GM21528 (cell line): ENCODE data around the gene CCDC186.
A peak's percentile ranks its signal among the peaks of the same experiment; 100 is the strongest.

Experiments used
- ATAC-seq: cut with Tn5 transposase; IDR thresholded peaks from one replicate; pipeline ENCODE4 v1.9.1; 2021; ENCODE audit warnings: mild to moderate bottlenecking, moderate library complexity; ENCODE audit not compliant: unreplicated experiment, low FRiP score

CCDC186 gene

DNA sequence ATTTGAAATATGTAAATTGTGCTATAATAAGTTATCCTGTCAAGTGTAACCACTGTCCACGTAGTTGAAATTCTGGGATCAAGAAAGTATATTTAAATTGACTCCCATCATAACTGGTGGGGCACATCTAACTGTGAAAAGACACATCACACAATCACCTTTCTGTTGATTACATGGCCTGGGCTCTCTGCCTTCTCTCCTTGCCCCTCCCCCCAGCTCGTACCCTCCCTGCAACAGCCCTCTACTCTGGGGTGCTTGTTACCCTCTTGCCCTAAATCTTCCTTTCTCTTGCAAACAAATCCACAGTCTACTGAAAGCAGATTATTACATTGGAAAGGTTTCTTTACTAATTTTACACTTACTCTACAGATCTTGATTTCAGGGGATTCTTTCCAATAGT, 56.3 kb downstream of the CCDC186 start:
- no peak for ATAC-seq

DNA sequence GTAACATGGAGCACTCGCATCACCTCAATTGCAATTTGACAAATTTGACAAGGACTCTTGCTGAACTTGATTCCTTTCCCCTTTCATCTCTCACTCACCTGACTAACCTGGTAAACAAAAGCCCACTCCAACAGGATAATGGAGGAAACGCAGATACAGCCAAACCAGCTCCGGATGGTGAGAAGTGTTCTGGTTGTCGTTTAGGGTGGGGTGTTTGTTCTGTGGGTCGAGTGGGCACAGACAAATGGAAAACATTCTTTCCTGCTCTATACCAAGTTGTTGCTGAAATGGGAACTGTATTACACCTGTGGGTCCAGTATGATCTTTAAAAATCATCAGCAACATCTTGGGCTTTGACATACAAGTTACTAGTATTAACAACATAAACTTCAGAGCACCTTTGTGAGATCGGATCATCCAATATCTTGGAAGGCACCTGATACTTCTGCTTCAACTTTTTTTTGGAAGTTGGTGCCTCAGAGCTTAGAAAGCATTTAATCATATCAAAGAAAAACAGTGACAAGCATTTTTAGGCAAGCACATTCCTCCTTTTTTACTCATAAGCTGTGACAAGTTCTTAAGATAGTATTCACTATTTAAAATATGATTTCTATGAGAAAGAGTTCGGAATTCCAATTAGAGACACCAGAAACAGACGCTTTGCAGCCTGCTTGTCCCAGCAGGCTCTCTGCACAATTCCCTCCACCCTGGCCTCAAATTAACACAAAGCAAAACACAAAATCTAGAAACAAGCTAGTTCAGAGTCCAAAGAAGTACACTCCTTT, 58.1 kb downstream of the CCDC186 start:
- ATAC-seq: no peak

DNA sequence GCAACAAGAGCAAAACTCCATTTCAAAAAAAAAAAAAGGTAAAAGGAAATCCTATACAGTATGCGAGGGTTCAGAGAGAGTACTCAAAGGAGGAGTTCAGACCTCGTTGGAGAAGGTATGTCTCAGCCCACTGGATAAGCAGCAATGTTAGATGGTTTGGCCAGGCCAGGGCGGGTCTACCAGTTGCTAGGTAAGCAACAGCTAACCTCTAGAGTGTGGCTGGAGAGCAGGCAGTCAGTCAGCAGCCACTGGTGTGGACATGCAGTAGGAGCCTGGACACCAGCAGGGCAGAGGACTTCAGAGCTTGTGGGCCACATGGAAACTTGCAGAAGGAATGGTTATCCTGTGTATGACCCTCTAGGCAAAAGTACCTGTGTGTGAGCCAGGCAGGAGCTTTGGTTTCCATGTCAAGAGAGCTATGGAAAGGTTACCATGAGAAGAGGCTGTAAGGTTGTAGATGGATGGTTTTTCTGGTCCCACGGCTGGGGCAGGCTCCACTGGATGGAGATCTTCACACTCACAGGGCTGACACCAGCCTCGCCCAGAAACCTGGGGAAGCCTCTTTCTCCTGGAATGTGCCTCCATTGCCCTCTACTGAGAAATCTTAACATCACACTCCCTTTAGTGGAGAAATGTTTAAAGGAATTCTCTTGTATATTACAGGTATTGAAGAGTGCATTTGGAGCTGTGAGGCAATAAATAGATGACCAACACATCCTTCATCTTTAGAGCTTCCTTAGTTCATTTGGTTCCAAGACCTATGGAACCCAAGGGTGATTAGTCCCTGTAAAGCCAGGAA, 63.6 kb downstream of the CCDC186 start:
- ATAC-seq: no peak

- no peak for ATAC-seq
Measured at GRCh38 chr10:114103284-114103683, 70.7 kb downstream of the CCDC186 start.

DNA sequence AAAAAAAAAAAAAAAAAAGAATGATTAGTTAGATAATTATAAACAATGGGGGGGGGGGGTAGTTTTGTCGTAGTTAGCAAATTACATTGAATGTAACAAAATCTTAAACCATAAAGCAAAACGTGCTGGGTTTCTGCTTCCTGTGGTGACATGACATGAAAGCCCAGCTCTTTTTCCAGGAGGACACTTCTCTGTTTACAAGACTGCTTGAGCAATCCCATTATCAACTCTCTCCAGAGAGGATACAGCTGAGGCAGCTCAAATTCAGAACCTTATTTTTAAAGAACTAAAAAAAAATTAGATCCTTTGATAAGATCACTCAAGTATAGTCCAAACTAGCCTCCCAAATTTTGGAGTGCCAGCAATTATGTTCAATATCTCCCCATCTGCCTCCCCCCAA, 71.7 kb downstream of the CCDC186 start:
- no peak for ATAC-seq

DNA sequence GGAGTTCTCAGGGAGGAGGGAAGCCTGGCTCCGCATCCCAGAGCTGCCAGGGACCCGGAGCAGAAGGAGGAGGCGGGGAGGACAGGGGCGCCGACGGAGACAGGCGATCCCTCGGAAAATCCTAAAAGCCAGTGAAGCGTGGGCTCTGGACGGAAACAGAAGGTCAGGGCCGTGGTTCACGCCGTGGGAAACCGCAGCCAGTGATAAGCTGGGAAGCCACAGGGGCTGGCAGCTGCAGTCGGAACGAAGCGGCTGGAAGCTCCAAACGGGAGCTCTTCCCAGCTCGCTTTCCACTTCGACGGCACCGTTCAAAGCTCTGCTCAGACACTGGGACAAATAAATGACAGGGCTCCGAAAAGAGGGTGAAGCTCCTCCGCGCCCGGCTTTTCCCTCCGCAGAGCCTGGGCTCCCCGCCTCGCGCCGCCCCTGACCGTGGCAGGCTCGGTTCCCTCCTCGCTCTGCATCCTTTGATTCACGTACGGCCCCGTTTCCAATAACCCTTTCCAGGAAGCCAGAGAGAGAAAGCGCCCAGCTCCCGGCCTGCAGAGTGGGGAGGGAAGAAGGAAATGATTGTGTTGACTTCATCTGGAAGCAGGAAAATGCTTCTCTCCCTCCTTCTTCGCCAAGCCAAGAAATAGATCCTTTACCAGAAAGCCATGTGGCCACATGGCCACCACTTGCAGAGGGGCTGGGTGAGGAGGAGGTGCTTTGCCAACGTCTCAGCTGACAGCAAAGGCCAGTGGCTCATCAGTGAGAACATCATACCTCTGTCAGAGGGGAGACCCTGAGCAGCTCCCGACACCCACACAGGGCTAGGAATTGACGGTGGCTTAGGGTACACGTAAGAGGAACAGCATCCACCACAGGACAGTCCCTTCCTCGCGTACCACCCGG, 72.9 kb downstream of the CCDC186 start:
- no peak for ATAC-seq

- no peak for ATAC-seq
Measured at GRCh38 chr10:114096864-114097263, 77.1 kb downstream of the CCDC186 start.

DNA sequence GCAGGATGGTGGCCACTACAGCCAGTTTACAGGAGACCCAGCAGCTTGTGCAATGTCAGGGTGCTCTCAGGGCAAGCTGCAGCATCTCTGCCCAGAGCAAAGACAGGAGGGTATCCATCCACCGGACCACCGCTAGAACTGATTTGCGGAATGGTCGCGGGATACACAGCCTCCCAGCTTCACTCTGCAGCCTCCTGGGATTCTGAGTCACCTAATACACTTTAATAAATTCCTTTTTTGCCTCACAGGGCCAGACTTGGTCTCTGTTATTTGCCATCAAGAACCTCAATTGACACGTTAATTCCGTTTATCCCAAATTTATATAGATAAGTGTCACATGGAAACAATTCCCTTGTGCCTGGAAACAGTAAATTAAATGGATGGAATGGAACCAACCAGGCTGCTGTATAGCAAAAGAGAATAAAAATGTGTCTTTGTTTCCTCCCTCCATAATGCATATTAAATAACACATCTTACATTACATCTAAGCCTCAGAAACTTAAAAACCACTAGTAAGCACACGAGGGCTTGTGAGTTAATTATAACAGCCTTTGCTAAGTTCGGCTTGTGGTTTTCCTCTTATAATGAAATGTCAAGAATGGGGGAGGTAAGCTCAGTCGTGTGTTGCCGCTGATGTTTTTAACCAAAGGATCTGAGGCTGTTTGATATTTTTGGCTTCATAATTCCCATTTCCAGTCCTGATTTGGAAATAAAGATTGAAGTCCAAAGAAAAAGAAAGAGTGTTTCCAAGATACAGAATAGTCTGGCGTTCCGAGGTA, 78.3 kb downstream of the CCDC186 start:
- ATAC-seq: peak; percentile 50

DNA sequence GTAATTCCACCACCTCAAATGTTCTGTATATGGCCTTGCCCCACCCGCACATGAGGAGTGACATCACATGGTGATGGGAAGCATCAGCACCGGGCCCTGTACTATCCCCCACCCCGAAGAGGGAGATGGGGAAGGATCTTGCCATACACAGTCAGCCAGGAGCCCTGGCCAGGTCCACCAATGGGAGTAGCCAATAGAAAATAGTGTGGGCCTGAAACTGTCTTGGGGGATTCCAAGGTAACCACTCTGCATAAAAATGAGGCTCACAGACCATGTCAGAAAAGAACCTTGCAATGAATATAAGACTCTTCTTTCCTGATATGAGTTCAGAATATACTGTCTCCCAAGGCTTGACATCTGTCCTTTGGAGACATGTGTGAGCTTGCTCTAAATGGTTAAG, 79.2 kb downstream of the CCDC186 start:
- no peak for ATAC-seq

GRCh38 chr10:114087655-114088054, 86.3 kb downstream of the CCDC186 start:
- no peak for ATAC-seq

GRCh38 chr10:114087255-114087654, 86.7 kb downstream of the CCDC186 start:
- ATAC-seq: no peak

DNA sequence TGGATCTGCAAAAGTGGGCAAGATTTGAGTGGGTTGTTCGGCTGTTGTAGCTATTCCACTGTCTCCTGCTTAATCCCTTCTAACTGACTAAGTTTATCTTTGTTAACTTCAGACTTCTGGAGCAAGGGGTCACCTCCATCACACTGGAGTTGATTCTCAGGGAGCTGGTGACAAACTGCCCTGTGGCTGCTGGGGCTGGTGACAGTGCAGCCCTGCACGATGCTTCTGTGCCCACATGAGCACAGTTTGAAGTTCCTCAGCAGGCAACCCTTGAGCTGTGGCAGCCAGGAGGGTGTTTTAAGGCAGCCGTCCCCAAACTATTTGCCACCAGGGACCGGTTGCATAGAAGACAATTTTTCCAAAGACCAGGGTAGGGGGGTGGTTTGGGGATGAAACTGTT, 89.8 kb downstream of the CCDC186 start:
- no peak for ATAC-seq

GRCh38 chr10:114083040-114083439, 91.0 kb downstream of the CCDC186 start:
- no peak for ATAC-seq

DNA sequence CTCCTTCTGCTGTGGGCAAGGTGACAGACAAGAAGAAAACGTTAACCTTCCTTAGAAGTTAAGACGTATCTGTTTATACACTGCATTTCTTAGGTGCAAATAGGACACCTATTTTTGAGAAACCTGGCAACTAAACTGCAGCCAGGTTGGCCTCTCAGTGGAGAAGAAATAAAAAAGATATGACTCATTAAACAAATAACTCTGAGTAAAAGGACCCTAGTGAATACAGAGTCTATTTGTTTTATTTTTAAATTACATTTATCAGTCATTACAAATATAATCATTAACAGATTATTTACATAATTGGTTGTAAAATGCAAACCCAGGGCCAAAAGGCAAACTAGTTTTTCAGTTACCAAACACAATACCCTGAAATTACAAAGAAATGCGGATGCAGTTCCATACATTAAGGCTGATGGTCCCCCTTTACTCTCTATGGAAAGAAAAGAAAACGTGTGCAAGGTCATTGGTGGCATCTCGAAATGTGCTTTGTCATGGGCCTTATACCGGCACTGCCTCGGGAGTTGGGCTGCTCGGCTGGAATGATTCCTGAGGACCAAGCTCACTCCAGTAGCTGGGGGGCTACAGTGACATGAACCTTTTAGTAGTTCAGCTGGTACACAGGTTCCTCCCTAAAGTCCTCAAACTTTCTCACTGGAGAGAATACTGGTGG, 92.0 kb downstream of the CCDC186 start:
- no peak for ATAC-seq

GRCh38 chr10:114079421-114079820, 94.6 kb downstream of the CCDC186 start:
- ATAC-seq: no peak

- ATAC-seq: no peak
Measured at GRCh38 chr10:114078346-114078745, 95.7 kb downstream of the CCDC186 start.

DNA sequence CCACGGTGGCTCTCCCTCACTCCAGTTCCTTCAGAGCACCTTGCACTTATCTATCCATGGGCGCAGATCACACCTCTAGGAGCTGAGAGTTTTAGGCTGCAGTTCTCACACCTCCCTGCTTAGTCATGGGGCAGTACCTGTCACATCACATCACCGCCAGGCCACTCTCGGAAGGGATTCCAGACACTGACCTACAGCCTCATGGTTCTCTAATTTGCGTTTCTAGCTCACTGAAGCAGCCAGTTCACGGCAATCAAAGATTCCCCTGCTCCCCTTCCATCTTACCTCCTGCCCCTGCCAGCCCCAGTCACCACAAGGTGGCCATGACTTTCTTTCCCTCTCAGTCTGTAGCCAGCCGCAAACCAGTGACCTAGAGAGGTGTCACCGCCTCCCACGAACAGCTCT, 96.2 kb downstream of the CCDC186 start:
- no peak for ATAC-seq

- no peak for ATAC-seq
Measured at GRCh38 chr10:114077347-114077746, 96.7 kb downstream of the CCDC186 start.

DNA sequence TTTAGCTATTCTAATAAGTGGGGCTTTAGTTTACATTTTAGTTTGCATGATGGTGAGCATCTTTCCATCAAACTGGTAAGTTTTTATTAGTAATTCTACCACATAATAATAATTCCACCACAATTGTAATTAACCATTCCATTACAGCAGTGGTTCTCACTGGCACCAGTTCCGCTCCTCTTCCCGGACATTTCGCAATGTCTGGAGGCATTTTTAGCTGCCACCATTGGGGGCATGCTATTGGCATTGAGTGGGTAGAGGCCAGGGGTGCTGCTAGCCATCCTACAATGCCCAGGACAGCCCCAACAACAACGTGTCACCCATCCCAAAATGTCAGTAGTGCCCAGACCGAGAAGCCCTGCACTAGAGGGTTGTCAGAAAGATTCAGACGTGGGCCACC, 98.9 kb downstream of the CCDC186 start:
- no peak for ATAC-seq
